ENCODE results near the gene CDIPT.

CDIPT gene

GRCh38 chr16:29831490-29831889 is 31.5 kb downstream of the CDIPT start:
- DNase-seq (ENCODE audit: low spot score) = no peak

GRCh38 chr16:29830774-29831173 is 32.3 kb downstream of the CDIPT start:
- DNase-seq (ENCODE audit: low spot score) = no peak

GRCh38 chr16:29826342-29826695 is 36.7 kb downstream of the CDIPT start:
- DNase-seq (ENCODE audit: low spot score) = no peak

- DNase-seq (ENCODE audit: low spot score) = no peak
Measured at GRCh38 chr16:29825145-29826044, 37.6 kb downstream of the CDIPT start.

- no peak for DNase-seq (ENCODE audit: low spot score)
Measured at GRCh38 chr16:29824589-29825144, 38.4 kb downstream of the CDIPT start.

GRCh38 chr16:29821643-29822115 is 41.3 kb downstream of the CDIPT start:
- no peak for DNase-seq (ENCODE audit: low spot score)

GRCh38 chr16:29820730-29821642 is 42.0 kb downstream of the CDIPT start:
- no peak for DNase-seq (ENCODE audit: low spot score)

GRCh38 chr16:29820271-29820701 is 42.7 kb downstream of the CDIPT start, which contains the start of gene MVP:
TSS of gene MVP (plus strand) at chr16:29820462. CDS start at chr16:29830550, 10,088 bp downstream.
- DNase-seq (ENCODE audit: low spot score) = no peak

- no peak for DNase-seq (ENCODE audit: low spot score)
Measured at GRCh38 chr16:29819506-29819905, 43.5 kb downstream of the CDIPT start.

GRCh38 chr16:29818082-29818481 is 44.9 kb downstream of the CDIPT start:
- no peak for DNase-seq (ENCODE audit: low spot score)

GRCh38 chr16:29816694-29817441 is 46.2 kb downstream of the CDIPT start:
- no peak for DNase-seq (ENCODE audit: low spot score)

GRCh38 chr16:29815793-29816693 is 47.0 kb downstream of the CDIPT start, which contains the start of gene PAGR1:
TSS of gene PAGR1 (plus strand) at chr16:29816152. CDS start at chr16:29816526, 374 bp downstream.
- peak; percentile 99 for DNase-seq (ENCODE audit: low spot score)

- no peak for DNase-seq (ENCODE audit: low spot score)
Measured at GRCh38 chr16:29815032-29815721, 47.8 kb downstream of the CDIPT start.

GRCh38 chr16:29814592-29814991 is 48.4 kb downstream of the CDIPT start:
- DNase-seq (ENCODE audit: low spot score) = no peak

GRCh38 chr16:29813644-29814562 is 49.1 kb downstream of the CDIPT start:
- DNase-seq (ENCODE audit: low spot score) = peak; percentile 80

- no peak for DNase-seq (ENCODE audit: low spot score)
Measured at GRCh38 chr16:29812754-29813643, 50.0 kb downstream of the CDIPT start.
